Right renal cortex interstitium (tissue), 3 donors: ENCODE results near the gene FAM186B. TPM values are rescaled to one million over a fixed set of nuclear protein-coding genes. Genes with fewer than 3 reads are reported as not detected.
A peak's percentile ranks its signal among the peaks of the same experiment; 100 is the strongest.

ENCODE experiments used
- DNase-seq, 3 donors: peaks; one replicate each; pipeline ENCODE4 v3.0.0-alpha.2; 2013; ENCODE audit warnings: low read depth in 3 of 3, low spot score in 2 of 3
- polyA plus RNA-seq, 3 donors: library from polyadenylated mRNA; unstranded; fragments of 120-200 nt; gene quantifications; one replicate each; pipeline ENCODE4 v1.2.1, GENCODE V29; 2013; ENCODE audit not compliant: insufficient read length in 3 of 3

Gene FAM186B
- polyA plus RNA-seq, 3 donors: 0.65 to 0.76 (median 0.67) TPM

GRCh38 chr12:49568442-49569162 is 36.8 kb downstream of the FAM186B start:
- no peak for DNase-seq

- DNase-seq: peak; percentile 82 to 88 (median 85)
These were observed 37.6 kb downstream of the FAM186B start, which contains the start of gene MCRS1 for GRCh38 chr12:49567611-49568441. TSS of gene MCRS1 (minus strand) at chr12:49568142. CDS start at chr12:49566731, 1,411 bp downstream.

- no peak for DNase-seq
These were observed 38.2 kb downstream of the FAM186B start for GRCh38 chr12:49567302-49567610.

GRCh38 chr12:49566361-49566760 is 39.1 kb downstream of the FAM186B start:
- no peak for DNase-seq

GRCh38 chr12:49565406-49566265 is 39.8 kb downstream of the FAM186B start:
- no peak for DNase-seq

GRCh38 chr12:49564686-49565405 is 40.6 kb downstream of the FAM186B start:
- no peak for DNase-seq

GRCh38 chr12:49563951-49564685 is 41.3 kb downstream of the FAM186B start:
- DNase-seq: no peak

GRCh38 chr12:49562831-49563230 is 42.6 kb downstream of the FAM186B start:
- DNase-seq: no peak

- DNase-seq: no peak
These were observed 43.2 kb downstream of the FAM186B start for GRCh38 chr12:49562233-49562632.

GRCh38 chr12:49560695-49561094 is 44.7 kb downstream of the FAM186B start:
- DNase-seq: no peak

- no peak for DNase-seq
These were observed 46.3 kb downstream of the FAM186B start for GRCh38 chr12:49559011-49559675.

GRCh38 chr12:49558526-49558925 is 46.9 kb downstream of the FAM186B start:
- DNase-seq: no peak

GRCh38 chr12:49557917-49558215 is 47.6 kb downstream of the FAM186B start:
- DNase-seq: no peak

- no peak for DNase-seq
These were observed 48.1 kb downstream of the FAM186B start for GRCh38 chr12:49557187-49557916.

GRCh38 chr12:49556391-49557186 is 48.9 kb downstream of the FAM186B start:
- DNase-seq: no peak

GRCh38 chr12:49555631-49556390 is 49.6 kb downstream of the FAM186B start:
- DNase-seq: no peak

- DNase-seq: no peak
These were observed 51.2 kb downstream of the FAM186B start for GRCh38 chr12:49554266-49554665.
